PC-9 (cell line): ENCODE data around the gene ZNF566.

Experiments
- CTCF ChIP-seq: fragments of 200-600 bp; sonication (generic); conservative IDR thresholded peaks from 2 replicates; pipeline ENCODE4 v1.6.1; 2017; ENCODE audit warnings: mixed run types, antibody characterized with exemption, mild to moderate bottlenecking, moderate library complexity
- EZH2 ChIP-seq: fragments of 200-600 bp; sonication (generic); IDR thresholded peaks from 2 replicates; pipeline ENCODE4 v1.8.0; 2017; ENCODE audit warnings: antibody characterized with exemption, low read depth

GRCh38 chr19:36524617-36525016, 35.3 kb upstream of the ZNF566 start:
- TF ChIP-seq CTCF (no peak), EZH2 (no peak)
